GM12874 (cell line): ENCODE results near the gene FAM149B1.
A peak's percentile ranks its signal among the peaks of the same experiment; 100 is the strongest.

ENCODE experiments used
- TF ChIP-seq, protein P1 (sequence below): IDR thresholded peaks from 2 replicates; pipeline ENCODE4 v1.5.1; 2011; ENCODE audit warnings: low read depth, mild to moderate bottlenecking, control low read depth, low read length, moderate library complexity; ENCODE audit not compliant: insufficient read depth

FAM149B1 gene

DNA sequence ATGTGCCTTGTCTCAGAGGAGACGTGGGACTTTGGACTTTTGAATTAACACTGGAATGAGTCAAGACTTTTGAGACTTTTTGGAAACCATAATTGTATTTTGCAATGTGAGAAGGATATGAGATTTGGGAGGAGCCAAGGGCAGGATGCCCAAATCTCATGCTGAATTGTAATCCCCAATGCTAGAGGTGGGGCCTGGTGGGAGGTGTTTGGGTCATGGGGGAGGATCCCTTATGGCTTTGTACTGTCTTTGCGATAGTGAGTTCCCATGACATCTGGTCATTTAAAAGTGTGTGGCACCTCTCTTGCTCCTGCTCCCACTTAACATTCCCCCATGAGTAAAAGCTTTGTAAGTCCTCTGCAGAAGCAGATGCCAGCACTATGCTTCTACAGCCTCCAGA, 40.0 kb downstream of the FAM149B1 start:
- TF ChIP-seq, protein P1, sequence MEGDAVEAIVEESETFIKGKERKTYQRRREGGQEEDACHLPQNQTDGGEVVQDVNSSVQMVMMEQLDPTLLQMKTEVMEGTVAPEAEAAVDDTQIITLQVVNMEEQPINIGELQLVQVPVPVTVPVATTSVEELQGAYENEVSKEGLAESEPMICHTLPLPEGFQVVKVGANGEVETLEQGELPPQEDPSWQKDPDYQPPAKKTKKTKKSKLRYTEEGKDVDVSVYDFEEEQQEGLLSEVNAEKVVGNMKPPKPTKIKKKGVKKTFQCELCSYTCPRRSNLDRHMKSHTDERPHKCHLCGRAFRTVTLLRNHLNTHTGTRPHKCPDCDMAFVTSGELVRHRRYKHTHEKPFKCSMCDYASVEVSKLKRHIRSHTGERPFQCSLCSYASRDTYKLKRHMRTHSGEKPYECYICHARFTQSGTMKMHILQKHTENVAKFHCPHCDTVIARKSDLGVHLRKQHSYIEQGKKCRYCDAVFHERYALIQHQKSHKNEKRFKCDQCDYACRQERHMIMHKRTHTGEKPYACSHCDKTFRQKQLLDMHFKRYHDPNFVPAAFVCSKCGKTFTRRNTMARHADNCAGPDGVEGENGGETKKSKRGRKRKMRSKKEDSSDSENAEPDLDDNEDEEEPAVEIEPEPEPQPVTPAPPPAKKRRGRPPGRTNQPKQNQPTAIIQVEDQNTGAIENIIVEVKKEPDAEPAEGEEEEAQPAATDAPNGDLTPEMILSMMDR: no peak

- TF ChIP-seq, protein P1: no peak
Observed at GRCh38 chr10:73209705-73210104, 41.8 kb downstream of the FAM149B1 start.

- TF ChIP-seq, protein P1: no peak
Observed at GRCh38 chr10:73210395-73211105, 42.6 kb downstream of the FAM149B1 start.

DNA sequence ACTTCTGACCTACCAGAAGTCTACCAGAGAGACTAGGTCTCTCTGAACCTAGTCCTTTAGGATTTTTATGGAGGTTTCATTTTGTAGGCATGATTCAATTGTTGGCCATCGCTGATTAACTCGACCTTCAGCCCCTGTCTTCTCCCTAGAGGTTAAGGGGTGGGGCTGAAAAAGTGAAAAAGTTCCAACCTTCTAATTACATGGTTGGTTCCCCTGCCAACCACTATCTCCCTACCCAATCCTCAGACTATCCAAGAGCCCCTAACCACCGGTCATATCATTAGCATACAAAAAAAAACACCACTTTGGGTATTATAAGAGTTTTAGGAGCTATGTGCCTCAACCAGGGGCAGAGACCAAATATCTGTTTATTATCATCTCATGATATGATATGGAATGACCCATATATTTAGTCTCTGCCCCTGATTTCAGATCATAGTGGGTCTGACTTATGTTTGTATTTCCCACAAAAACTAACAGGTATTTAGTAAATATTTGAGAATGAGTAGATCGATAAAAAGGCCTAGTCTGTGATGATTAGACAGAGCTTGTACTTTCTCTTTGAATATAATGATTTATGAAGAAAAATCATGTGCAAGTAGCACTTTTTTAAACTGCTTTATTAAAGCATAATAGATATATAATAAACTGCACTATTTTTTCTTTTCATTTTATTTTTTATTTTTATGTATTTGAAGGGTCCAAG, 43.3 kb downstream of the FAM149B1 start:
- TF ChIP-seq, protein P1: no peak

GRCh38 chr10:73215749-73216148, 47.8 kb downstream of the FAM149B1 start:
- TF ChIP-seq, protein P1: no peak

DNA sequence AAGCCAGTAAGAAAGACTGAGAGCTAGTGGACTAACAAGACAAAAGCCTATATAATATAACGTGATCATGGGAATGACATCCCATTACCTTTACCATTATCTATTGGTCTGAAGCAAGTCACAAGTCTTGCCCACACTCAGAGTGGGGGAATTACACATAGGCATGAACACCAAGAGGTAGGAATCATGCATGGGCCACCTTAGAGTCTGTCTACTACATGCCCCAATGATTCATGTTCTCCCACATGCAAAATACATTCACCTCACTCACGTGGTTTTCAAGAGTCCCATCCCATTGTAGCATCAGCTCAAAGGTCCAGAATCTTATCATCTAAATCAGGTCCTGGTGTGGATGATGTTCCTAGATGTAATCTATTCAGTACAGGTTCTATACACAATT, 49.7 kb downstream of the FAM149B1 start:
- TF ChIP-seq, protein P1: no peak

DNA sequence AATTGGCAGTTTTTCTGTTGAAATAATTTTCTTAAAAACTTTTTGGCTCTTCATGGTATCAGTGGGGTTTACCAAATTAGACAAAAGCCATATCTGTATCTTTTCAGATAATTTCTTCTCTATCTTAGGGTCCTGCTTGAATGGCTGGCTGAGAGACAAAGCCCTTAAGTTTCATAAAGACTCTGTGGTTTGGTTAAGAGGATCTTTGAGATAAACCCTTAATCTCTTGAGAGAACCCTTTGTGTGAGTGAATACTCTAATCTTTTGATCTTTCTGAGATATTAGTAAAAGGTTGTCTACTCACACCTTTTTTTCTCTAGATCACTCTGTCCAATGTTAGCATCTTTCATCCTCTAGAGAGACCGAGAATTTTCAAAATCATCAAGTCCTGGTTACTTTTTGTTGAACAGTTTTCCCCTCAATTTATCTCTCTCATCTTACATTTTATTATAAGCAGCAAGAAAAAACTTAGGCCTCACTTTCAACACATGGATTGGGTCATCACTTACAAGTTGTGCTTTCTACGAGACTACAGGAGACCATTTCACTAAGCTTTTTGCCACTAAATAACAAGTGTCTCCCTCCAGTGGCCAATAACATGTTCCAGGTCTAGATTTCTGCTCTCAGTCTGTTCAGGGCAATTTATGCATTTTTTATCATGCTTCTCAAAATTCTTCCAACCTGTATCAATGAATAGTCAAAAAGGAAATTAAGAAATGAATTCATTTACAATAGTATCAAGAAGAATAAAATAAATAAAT, 50.7 kb downstream of the FAM149B1 start:
- TF ChIP-seq, protein P1: 0 out of 2 replicates have a peak, but pooled peaks have one; percentile 18
